ENCODE measurements around the gene HHATL.

Gene HHATL

DNA sequence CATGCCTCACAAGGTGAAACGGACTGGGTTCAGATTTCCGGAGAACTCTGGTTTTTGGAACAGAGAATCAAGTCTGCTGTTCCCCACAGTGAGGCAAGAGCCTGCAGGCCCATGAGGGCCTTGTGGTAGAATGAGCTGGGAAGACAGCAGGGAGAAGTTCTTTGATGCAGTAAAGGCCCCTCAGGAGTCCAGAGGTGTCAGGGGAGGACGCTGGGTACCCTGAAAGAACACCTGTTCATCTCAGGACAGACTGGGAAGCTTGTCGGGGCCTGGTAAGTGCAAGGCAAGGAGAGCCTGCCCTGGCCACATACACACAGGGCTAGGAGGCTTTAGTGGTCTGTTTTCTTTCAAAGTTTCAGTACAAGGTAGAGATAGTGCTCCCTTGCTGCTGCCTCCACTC lies 52.8 kb downstream of the HHATL start:
- H3K27me3 Mint-ChIP-seq (ENCODE audit: low read depth): peaks cover 11% of the 10 kb centered on the region
- H3K9me3 Mint-ChIP-seq: no peaks in the 10 kb centered on the region
- H3K36me3 Mint-ChIP-seq (ENCODE audit: low read depth): peaks cover 21% of the 10 kb centered on the region
- DNase-seq (ENCODE audit: low spot score): no peak
- H3K27ac Mint-ChIP-seq: no peak overlapping the region
- no peak overlapping the region for H3K4me3 Mint-ChIP-seq
- peaks cover 13% of the 10 kb centered on the region for H3K4me1 Mint-ChIP-seq (ENCODE audit: low read depth)

DNA sequence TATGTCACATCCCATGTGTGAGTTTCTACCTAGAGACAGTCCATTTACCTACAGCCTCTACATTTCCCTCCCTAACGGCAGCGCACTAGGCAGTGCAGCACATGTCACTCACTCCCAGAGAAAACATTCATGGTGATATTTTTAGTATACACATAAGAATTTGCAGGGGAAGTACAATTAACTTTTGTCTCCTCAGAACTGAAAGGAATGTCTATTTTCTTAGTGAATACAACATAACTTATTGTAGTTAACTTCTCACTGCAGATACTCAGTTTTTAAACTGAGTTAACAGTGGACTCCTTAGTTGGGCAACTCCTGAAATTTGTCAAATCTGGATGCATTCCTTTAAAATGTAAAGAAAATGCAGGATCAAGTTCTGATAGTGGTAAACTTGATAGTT lies 53.6 kb downstream of the HHATL start:
- Mint-ChIP-seq H3K27ac (no peak overlapping the region), H3K4me3 (no peak overlapping the region), H3K4me1 (ENCODE audit: low read depth) (peaks cover 13% of the 10 kb centered on the region), H3K9me3 (no peaks in the 10 kb centered on the region), H3K36me3 (ENCODE audit: low read depth) (peaks cover 25% of the 10 kb centered on the region), H3K27me3 (ENCODE audit: low read depth) (peaks cover 11% of the 10 kb centered on the region)
- DNase-seq (ENCODE audit: low spot score): no peak

- Mint-ChIP-seq H3K9me3 (no peaks in the 10 kb centered on the region), H3K36me3 (ENCODE audit: low read depth) (peaks cover 34% of the 10 kb centered on the region), H3K4me3 (no peak overlapping the region), H3K27ac (no peak overlapping the region), H3K27me3 (ENCODE audit: low read depth) (peaks cover under 1% of the 10 kb centered on the region), H3K4me1 (ENCODE audit: low read depth) (peaks cover 5% of the 10 kb centered on the region)
- no peak for DNase-seq (ENCODE audit: low spot score)
These were observed 54.7 kb downstream of the HHATL start for GRCh38 chr3:42647821-42648459.

Data from T-helper 2 cell treated with Interferon-gamma antibody and Interleukin-4, amounts not matched to agents 5 μg/mL and 100 μg/mL, for 36 hours (primary cell).